Right forelimb (tissue), 1 donor: ENCODE measurements around the gene MMAA.
"Not testable (repeated sequence)": the region's sequence is repeated elsewhere in the genome, so short reads cannot be mapped to it uniquely, and the experiment has no call there.

Experiments
- DNase-seq: peaks from one replicate; pipeline ENCODE4 v3.0.0-alpha.2; 2018

MMAA gene

GRCh38 chr4:145618932-145619638 is at the start of gene MMAA:
TSS of gene MMAA (plus strand) at chr4:145619385. CDS start at chr4:145639140, 19,755 bp downstream.
- peak; percentile 98 for DNase-seq

GRCh38 chr4:145574546-145574945 is 44.6 kb upstream of the MMAA start:
- not testable (repeated sequence) for DNase-seq

- no peak for DNase-seq
These were observed 38.3 kb upstream of the MMAA start for GRCh38 chr4:145580906-145581305.

GRCh38 chr4:145583191-145584055 is 35.8 kb upstream of the MMAA start:
- no peak for DNase-seq

- no peak for DNase-seq
These were observed 32.0 kb upstream of the MMAA start for GRCh38 chr4:145587088-145587754.

- DNase-seq: not testable (repeated sequence)
These were observed 29.8 kb upstream of the MMAA start for GRCh38 chr4:145589381-145589780.

GRCh38 chr4:145589916-145590702 is 29.1 kb upstream of the MMAA start:
- no peak for DNase-seq

- no peak for DNase-seq
These were observed 16.9 kb upstream of the MMAA start for GRCh38 chr4:145602129-145602760.

GRCh38 chr4:145605941-145606340 is 13.2 kb upstream of the MMAA start:
- no peak for DNase-seq

- peak; percentile 79 for DNase-seq
These were observed 9.4 kb upstream of the MMAA start for GRCh38 chr4:145609481-145610427.

GRCh38 chr4:145613566-145614232 is 5.5 kb upstream of the MMAA start:
- no peak for DNase-seq

GRCh38 chr4:145614233-145614610 is 5.0 kb upstream of the MMAA start:
- DNase-seq: no peak

- no peak for DNase-seq
These were observed 814 bp upstream of the MMAA start for GRCh38 chr4:145618210-145618931.

GRCh38 chr4:145619639-145619996 is 433 bp downstream of the MMAA start:
- DNase-seq: no peak

- not testable (repeated sequence) for DNase-seq
These were observed 2.9 kb downstream of the MMAA start for GRCh38 chr4:145622067-145622466.

- no peak for DNase-seq
These were observed 4.6 kb downstream of the MMAA start for GRCh38 chr4:145623831-145624230.

- DNase-seq: no peak
These were observed 6.8 kb downstream of the MMAA start for GRCh38 chr4:145625677-145626622.

- DNase-seq: no peak
These were observed 7.4 kb downstream of the MMAA start for GRCh38 chr4:145626623-145626982.

GRCh38 chr4:145635117-145635516 is 15.9 kb downstream of the MMAA start:
- no peak for DNase-seq
